Body of pancreas (tissue), 4 donors: ENCODE data around the gene MOK. TPM values are rescaled to one million over a fixed set of nuclear protein-coding genes. Genes with fewer than 3 reads are reported as not detected.
A peak's percentile ranks its signal among the peaks of the same experiment; 100 is the strongest.

Experiments used
- ATAC-seq: fragments of 150-250 bp; one replicate; pipeline ENCODE4 v1.9.1; 2016
- DNase-seq, 4 donors: peaks; one replicate each; pipeline ENCODE4 v3.0.0-alpha.2; 2019
- H3K27ac ChIP-seq, 4 donors: fragments of 200-600 bp; sonication (generic); 1 replicate in 3 of 4; 2 replicates in 1 of 4; pipeline versions ENCODE4 v1.5.1 to v1.6.1; 2016 to 2019; ENCODE audit warnings: mild to moderate bottlenecking in 1 of 4, mixed read lengths in 1 of 4, moderate library complexity in 1 of 4
- H3K27me3 ChIP-seq, 2 donors: fragments of 200-600 bp; sonication (generic); one replicate each; pipeline ENCODE4 v1.6.0; 2016; ENCODE audit warnings: mild to moderate bottlenecking in 1 of 2
- H3K36me3 ChIP-seq, 2 donors: fragments of 200-600 bp; sonication (generic); replicated peaks in 1 of 2; 2 replicates each; pipeline ENCODE4 v1.5.1; 2016; ENCODE audit warnings: low read depth in 2 of 2; ENCODE audit not compliant: insufficient read depth in 1 of 2
- H3K4me1 ChIP-seq: fragments of 200-600 bp; sonication (generic); one replicate; pipeline ENCODE4 v1.6.0; 2016
- H3K4me3 ChIP-seq, 2 donors: fragments of 200-600 bp; sonication (generic); 1 replicate in 1 of 2; 2 replicates in 1 of 2; pipeline ENCODE4 v1.5.1; 2016 to 2019
- H3K9me3 ChIP-seq, 3 donors: fragments of 200-600 bp; sonication (generic); 1 replicate in 2 of 3; 2 replicates in 1 of 3; pipeline ENCODE4 v1.5.1; 2016
- POLR2A ChIP-seq, 3 donors: fragments of 450-650 bp; IDR thresholded peaks; one replicate each; pipeline ENCODE4 v1.6.1; 2016; ENCODE audit warnings: antibody characterized with exemption in 3 of 3, mild to moderate bottlenecking in 2 of 3
- WGBS, 2 donors: methylation state at CpG; one replicate each; pipeline ENCODE4 v1.1.5; 2017; 5-methylcytosine and 5-hydroxymethylcytosine counted together
- intact Hi-C: fragments of 100-400 bp; cut with DNase I; formaldehyde crosslinking; loops from one replicate; pipeline ENCODE4 v1.15.1; 2023
- total RNA-seq, 2 donors: library from RNA; depleted of rRNA; stranded (reverse); fragments of >200 nt; gene quantifications; one replicate each; pipeline ENCODE4 v1.1.0, GENCODE V29; 2016
- TF ChIP-seq, protein P1 (sequence below), 7 experiments: fragments of 450-650 bp in 4 of 7; fragments of 200-600 bp in 3 of 7; sonication (generic) in 3 of 7; IDR thresholded peaks; one replicate each; pipeline ENCODE4 v1.5.1; 2016 to 2019; ENCODE audit warnings: antibody characterized with exemption in 7 of 7

MOK gene
- total RNA-seq, 2 donors from 2014 or later, result 14.3 to 18.5 TPM

GRCh38 chr14:102277874-102278630 is 26.9 kb downstream of the MOK start:
- no peak for TF ChIP-seq POLR2A (IDR thresholded peaks at IDR 0.05)
- TF ChIP-seq, protein P1, sequence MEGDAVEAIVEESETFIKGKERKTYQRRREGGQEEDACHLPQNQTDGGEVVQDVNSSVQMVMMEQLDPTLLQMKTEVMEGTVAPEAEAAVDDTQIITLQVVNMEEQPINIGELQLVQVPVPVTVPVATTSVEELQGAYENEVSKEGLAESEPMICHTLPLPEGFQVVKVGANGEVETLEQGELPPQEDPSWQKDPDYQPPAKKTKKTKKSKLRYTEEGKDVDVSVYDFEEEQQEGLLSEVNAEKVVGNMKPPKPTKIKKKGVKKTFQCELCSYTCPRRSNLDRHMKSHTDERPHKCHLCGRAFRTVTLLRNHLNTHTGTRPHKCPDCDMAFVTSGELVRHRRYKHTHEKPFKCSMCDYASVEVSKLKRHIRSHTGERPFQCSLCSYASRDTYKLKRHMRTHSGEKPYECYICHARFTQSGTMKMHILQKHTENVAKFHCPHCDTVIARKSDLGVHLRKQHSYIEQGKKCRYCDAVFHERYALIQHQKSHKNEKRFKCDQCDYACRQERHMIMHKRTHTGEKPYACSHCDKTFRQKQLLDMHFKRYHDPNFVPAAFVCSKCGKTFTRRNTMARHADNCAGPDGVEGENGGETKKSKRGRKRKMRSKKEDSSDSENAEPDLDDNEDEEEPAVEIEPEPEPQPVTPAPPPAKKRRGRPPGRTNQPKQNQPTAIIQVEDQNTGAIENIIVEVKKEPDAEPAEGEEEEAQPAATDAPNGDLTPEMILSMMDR (IDR thresholded peaks at IDR 0.05), result no peak
- 52 to 54% methylated on average over 7 of the region's 7 CpGs for WGBS, 2 donors
- Histone ChIP-seq H3K27me3 (no peaks in the 10 kb centered on the region), H3K9me3 (no peaks in the 10 kb centered on the region), H3K4me3 (no peak overlapping the region), H3K27ac (no peak overlapping the region), H3K36me3 (no peaks in the 10 kb centered on the region), H3K4me1 (peaks cover 16% of the 10 kb centered on the region)
- intact Hi-C loops, result no loop called here
- DNase-seq (no peak), ATAC-seq (no peak)

DNA sequence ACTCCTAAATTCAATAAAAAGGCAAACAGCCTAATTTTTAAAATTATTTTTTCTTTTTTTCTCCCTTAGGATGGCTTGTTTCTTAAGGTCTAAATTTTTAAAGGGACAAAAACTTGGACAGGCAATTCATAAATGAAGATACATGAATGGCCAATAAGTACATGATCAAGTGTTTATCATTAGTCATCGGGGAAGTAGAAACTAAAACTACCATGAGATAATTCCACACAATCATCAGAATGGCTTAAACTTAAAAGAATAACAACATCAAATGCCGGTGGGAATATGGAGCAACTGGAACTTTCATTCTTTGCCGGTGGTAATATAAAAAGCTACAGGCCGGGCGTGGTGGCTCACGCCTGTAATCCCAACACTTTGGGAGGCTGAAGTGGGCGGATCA is 29.1 kb downstream of the MOK start:
- Histone ChIP-seq H3K4me1 (peaks cover 16% of the 10 kb centered on the region), H3K27me3 (no peaks in the 10 kb centered on the region), H3K36me3 (no peaks in the 10 kb centered on the region), H3K27ac (no peak overlapping the region), H3K4me3 (no peak overlapping the region), H3K9me3 (no peaks in the 10 kb centered on the region)
- DNase-seq (no peak), ATAC-seq (no peak)
- TF ChIP-seq POLR2A (IDR thresholded peaks at IDR 0.05), result no peak
- TF ChIP-seq, protein P1 (IDR thresholded peaks at IDR 0.05), result no peak
- WGBS, 2 donors, result 97 to 98% methylated on average over 7 of the region's 7 CpGs
- intact Hi-C loops, result no loop called here

DNA sequence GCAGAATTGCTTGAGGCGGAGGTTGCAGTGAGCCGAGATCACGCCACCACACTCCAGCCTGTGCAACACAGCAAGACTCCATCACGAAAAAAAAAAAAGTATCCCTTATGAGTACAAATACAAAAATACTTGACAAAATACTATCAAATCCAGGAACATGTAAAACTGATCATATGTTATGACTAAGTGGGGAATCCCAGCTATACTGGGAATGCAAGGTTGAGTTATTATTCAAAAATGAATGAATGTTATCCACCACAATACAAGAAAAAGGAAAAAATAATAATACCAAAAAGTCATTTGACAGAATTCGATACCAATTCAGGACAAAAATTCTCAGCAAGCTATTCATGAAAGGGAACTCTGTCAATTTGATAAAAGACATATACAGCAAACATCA is 32.6 kb downstream of the MOK start:
- no peaks in the 10 kb centered on the region for H3K9me3 ChIP-seq
- H3K27me3 ChIP-seq, result no peaks in the 10 kb centered on the region
- no peak for DNase-seq
- no peaks in the 10 kb centered on the region for H3K36me3 ChIP-seq
- peaks cover 8% of the 10 kb centered on the region for H3K4me1 ChIP-seq
- no peak overlapping the region for H3K27ac ChIP-seq
- no peak for ATAC-seq
- intact Hi-C loops, result no loop called here
- H3K4me3 ChIP-seq, result no peak overlapping the region
- 90 to 96% methylated on average over 5 of the region's 5 CpGs for WGBS, 2 donors
- TF ChIP-seq POLR2A (IDR thresholded peaks at IDR 0.05), result no peak
- TF ChIP-seq, protein P1 (IDR thresholded peaks at IDR 0.05), result no peak

DNA sequence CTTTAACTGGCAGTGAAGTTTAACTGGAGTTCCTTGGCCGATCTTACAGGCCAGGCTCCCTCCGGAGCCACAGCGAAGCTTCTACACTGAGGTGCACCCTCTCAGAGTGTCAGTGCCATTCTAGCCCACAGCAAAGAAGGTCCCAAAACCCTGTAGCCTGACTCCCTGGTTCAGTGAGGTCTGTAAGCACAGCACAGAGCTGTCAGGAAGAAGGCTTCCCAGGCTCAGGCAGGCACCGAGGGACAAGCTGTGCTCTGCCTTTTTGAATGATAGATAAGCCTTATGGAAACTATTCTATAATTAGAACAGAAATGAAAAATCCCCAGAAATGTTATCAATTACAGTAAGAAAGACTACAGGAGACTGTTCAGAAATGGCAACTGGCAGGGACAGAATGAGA is 40.2 kb downstream of the MOK start:
- peak overlapping the region; percentile 17 to 75 (median 61) for H3K27ac ChIP-seq
- TF ChIP-seq, protein P1 (IDR thresholded peaks at IDR 0.05), result no peak
- TF ChIP-seq POLR2A (IDR thresholded peaks at IDR 0.05), result peak in 1 of 3 donors; percentile 16
- no peaks in the 10 kb centered on the region for H3K27me3 ChIP-seq
- no peaks in the 10 kb centered on the region for H3K9me3 ChIP-seq
- WGBS, 2 donors, result 15 to 29% methylated on average over 4 of the region's 4 CpGs
- peak in 3 of 4 donors; percentile 19 to 55 (median 48) for DNase-seq
- intact Hi-C loops, result no loop called here
- ATAC-seq, result peak; percentile 76
- H3K4me1 ChIP-seq, result peaks cover 36% of the 10 kb centered on the region
- no peaks in the 10 kb centered on the region for H3K36me3 ChIP-seq
- H3K4me3 ChIP-seq, result no peak overlapping the region

DNA sequence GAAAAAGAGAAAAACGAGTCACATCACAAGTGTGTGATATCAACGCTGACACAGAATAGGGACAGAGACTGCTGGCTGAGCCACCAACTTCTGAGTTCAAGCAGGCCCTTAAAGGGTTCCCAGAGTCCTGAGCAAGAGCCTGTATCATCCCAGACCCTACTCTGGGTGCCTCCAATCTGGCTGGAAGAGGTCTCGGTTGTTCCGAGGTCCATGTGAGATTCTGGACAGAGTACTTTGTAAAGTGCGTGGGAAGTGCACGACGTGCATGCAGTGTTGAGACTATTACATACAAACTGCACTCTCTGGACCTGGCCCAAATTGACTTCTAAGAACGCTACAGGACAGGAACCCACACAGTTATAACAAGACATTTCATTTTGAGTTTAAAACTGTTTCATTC is 40.6 kb downstream of the MOK start:
- H3K27ac ChIP-seq, result peak overlapping the region; percentile 17 to 75 (median 61)
- ATAC-seq, result peak; percentile 64

More for the DNA sequence above, 40.6 kb downstream of the MOK start:
- intact Hi-C loops, result no loop called here
- no peaks in the 10 kb centered on the region for H3K9me3 ChIP-seq
- no peaks in the 10 kb centered on the region for H3K36me3 ChIP-seq
- DNase-seq, result peak in 2 of 4 donors; percentile 21 to 39
- H3K4me3 ChIP-seq, result no peak overlapping the region
- peaks cover 36% of the 10 kb centered on the region for H3K4me1 ChIP-seq
- no peaks in the 10 kb centered on the region for H3K27me3 ChIP-seq
- WGBS, 2 donors, result 28 to 41% methylated on average over 6 to 8 of the region's 8 CpGs
- no peak for TF ChIP-seq POLR2A (IDR thresholded peaks at IDR 0.05)
- TF ChIP-seq, protein P1 (IDR thresholded peaks at IDR 0.05), result no peak
